Activated B cell treated with CpG ODN at 0.5 μM for 24 hours (primary cell): ENCODE measurements around the gene RASGEF1C. TPM values are rescaled to one million over a fixed set of nuclear protein-coding genes. Genes with fewer than 3 reads are reported as not detected.

ENCODE experiments used
- ATAC-seq: fragments of 200-7000 bp; cut with Tn5 transposase; one replicate; pipeline ENCODE4 v1.10.0; 2021; ENCODE audit warnings: low read depth, mild to moderate bottlenecking, moderate library complexity
- CTCF ChIA-PET: fragments of 350-600 bp; sonication (Branson Sonifier 250); formaldehyde crosslinking; loops from one replicate; lab custom pipeline; 2021; ENCODE audit warnings: antibody characterized with exemption; lab: Charles Lee
- POLR2A ChIA-PET: fragments of 350-600 bp; sonication (Branson Sonifier 250); formaldehyde crosslinking; loops from one replicate; lab custom pipeline; 2021; ENCODE audit warnings: antibody characterized with exemption; lab: Charles Lee
- DNase-seq: peaks from one replicate; pipeline ENCODE4 v3.0.0; 2022
- H3K27ac Mint-ChIP-seq: one replicate; pipeline ENCODE4 v1.8.0; 2020; ENCODE audit warnings: mixed read lengths
- H3K27me3 Mint-ChIP-seq: one replicate; pipeline ENCODE4 v1.8.0; 2021; ENCODE audit warnings: mixed read lengths
- H3K36me3 Mint-ChIP-seq: one replicate; pipeline ENCODE4 v1.8.0; 2021; ENCODE audit warnings: low read depth, mixed read lengths
- H3K4me1 Mint-ChIP-seq: one replicate; pipeline ENCODE4 v1.8.0; 2021; ENCODE audit warnings: mixed read lengths
- H3K4me3 Mint-ChIP-seq: one replicate; pipeline ENCODE4 v1.8.0; 2020; ENCODE audit warnings: mild to moderate bottlenecking, mixed read lengths
- H3K9me3 Mint-ChIP-seq: one replicate; pipeline ENCODE4 v1.8.0; 2020; ENCODE audit warnings: mixed read lengths
- CTCF ChIP-seq: fragments of 200-600 bp; IDR thresholded peaks from one replicate; pipeline ENCODE4 v1.8.0; 2022; ENCODE audit warnings: antibody characterized with exemption, mild to moderate bottlenecking
- intact Hi-C: fragments of 100-400 bp; cut with micrococcal nuclease; formaldehyde crosslinking; loops from one replicate; pipeline ENCODE4 v1.15.1; 2024
- total RNA-seq: library from RNA; stranded (reverse); gene quantifications from 2 replicates; pipeline ENCODE4 v1.2.3, GENCODE V29; 2022

Gene RASGEF1C
- total RNA-seq, 1 donor from 2014 or later = not detected

DNA sequence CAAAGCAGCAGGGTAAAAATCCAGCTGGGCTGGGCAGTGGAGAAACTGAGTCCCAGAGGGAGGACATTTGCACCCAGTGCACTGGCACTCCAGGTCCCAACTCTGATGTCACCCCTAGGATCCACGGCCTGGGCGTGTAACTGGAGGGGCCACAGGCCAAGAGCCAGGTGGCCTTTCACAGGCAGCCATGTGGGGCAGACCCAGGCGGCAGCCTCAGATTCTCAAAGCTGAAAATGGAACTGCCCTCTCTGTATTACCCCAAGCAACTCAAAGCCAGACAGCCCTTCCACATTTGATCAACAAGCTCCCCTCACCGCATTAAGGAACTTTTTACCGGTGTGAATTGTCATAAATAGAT, 46.7 kb downstream of the RASGEF1C start:
- intact Hi-C loops = no loop called here
- ChIA-PET POLR2A (no interaction called here), CTCF (no interaction called here)
- no peak overlapping the region for H3K4me3 Mint-ChIP-seq
- DNase-seq = no peak
- H3K4me1 Mint-ChIP-seq = no peaks in the 10 kb centered on the region
- no peak overlapping the region for H3K27ac Mint-ChIP-seq
- H3K36me3 Mint-ChIP-seq = no peaks in the 10 kb centered on the region
- TF ChIP-seq CTCF = no peak
- ATAC-seq = no peak
- H3K9me3 Mint-ChIP-seq = peaks cover 5% of the 10 kb centered on the region
- peaks cover 4% of the 10 kb centered on the region for H3K27me3 Mint-ChIP-seq

DNA sequence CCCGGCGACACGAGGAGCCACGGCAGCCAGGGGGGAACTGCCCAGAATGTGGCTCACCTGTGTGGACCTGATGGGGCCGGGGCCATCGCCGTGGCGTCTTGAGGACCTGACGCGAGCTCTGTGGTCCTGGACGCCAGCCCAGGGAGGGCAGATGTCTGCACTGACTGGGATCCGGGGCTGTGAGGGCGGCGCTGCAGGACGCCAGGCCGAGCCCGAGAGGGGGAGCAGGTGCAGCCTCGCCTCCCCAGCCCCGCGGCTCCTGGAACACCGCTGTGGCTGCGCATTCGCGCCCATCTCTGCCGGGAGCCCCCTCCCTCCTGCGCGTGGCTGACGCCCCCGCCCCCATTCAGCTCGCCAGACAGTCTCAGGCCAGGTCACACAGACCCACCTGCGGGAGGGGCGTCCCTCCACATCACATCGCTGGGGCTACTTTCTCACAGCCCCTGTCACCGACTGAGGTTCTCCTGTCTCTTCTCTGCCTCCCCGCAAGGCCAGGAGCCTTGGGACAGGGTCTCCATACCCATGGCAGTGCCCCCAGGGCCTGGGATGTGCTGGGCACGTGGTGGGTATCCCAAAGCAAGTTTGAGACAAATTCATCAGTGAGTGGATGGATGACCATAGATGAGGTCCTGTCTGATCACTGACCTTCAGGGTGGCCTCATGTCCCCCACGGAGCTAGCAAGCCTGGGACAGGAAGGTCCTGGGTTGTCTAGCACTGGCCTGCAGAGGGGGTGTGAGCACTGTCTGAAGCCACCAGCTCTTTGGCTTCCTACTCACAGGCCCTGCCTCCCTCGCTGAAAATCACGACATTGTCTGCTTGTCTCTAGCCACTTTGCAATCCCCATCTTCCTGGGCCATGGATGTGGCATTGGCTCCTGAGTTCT, 47.3 kb downstream of the RASGEF1C start:
- H3K27ac Mint-ChIP-seq = no peak overlapping the region
- no peak overlapping the region for H3K4me3 Mint-ChIP-seq
- POLR2A ChIA-PET = no interaction called here
- DNase-seq (no peak), ATAC-seq (no peak)
- no peak for TF ChIP-seq CTCF
- CTCF ChIA-PET = no interaction called here
- peaks cover 4% of the 10 kb centered on the region for H3K27me3 Mint-ChIP-seq
- no peaks in the 10 kb centered on the region for H3K4me1 Mint-ChIP-seq
- H3K36me3 Mint-ChIP-seq = no peaks in the 10 kb centered on the region
- peaks cover 5% of the 10 kb centered on the region for H3K9me3 Mint-ChIP-seq
- intact Hi-C loops = no loop called here

DNA sequence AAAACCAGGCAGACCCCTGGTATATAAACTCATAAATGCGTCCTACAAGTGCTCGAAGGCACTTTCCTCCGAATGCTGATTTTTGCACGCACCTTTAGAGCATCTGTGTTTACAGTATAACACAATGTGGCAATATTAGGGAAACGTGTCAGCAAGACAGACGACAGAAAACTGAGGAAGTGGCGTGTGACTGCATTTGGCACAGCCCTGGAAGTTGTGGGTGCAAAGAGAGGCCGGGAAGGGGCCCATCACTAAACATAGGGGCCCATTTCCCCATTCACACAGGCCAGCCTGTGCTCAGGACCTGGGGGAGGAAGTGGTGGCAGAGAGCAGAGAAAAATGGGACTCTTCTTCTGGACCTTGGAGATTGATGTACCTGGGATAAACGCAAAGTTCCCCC, 48.2 kb downstream of the RASGEF1C start:
- DNase-seq = no peak
- ChIA-PET POLR2A (no interaction called here), CTCF (no interaction called here)
- TF ChIP-seq CTCF = no peak
- Mint-ChIP-seq H3K27me3 (peaks cover 4% of the 10 kb centered on the region), H3K4me1 (no peaks in the 10 kb centered on the region), H3K36me3 (no peaks in the 10 kb centered on the region), H3K4me3 (no peak overlapping the region), H3K27ac (no peak overlapping the region), H3K9me3 (peaks cover 5% of the 10 kb centered on the region)
- intact Hi-C loops = no loop called here
- ATAC-seq = no peak

DNA sequence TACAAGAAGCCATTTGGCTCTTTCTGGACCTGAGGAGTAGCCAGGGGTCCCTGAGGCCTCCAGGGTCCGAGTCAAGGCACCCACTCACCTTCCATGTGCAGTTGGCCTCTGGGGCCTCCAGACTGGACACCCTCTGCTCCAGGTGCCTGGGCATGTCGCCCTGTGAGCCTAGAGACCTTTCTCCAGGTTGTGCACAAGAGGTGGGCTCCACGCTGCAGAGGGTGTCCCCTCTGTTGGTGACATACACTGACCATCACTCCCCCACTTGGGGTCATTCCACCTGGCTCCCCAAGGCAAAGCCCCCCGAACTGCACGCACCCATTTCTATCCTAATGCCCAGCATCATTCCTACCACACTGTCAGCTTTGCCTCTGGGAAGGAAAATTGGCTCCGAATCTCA, 48.8 kb downstream of the RASGEF1C start:
- Mint-ChIP-seq H3K4me1 (no peaks in the 10 kb centered on the region), H3K27ac (no peak overlapping the region), H3K4me3 (no peak overlapping the region), H3K36me3 (no peaks in the 10 kb centered on the region), H3K27me3 (peaks cover 4% of the 10 kb centered on the region), H3K9me3 (peaks cover 5% of the 10 kb centered on the region)
- POLR2A ChIA-PET = no interaction called here
- DNase-seq (no peak), ATAC-seq (no peak)
- no peak for TF ChIP-seq CTCF
- intact Hi-C loops = no loop called here
- CTCF ChIA-PET = no interaction called here

DNA sequence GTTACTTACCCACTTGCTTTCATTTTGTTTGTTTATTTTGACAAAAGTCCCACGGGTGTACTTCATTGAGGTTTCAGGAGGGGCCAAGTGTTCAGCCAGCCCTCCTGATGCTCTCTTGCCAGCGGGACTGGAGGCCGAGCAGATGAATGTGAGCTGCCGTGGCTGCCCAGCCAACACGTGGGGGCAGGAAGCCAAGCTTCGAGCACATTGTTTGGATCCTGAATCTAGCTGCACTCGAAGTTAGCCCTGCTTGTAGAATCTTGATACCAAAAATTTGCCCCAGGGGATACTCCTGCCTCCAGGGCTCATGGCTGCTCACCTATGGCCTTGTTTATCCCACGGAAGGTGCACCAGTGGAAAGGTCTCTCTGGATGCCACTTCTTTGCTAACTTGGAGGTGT, 49.3 kb downstream of the RASGEF1C start:
- ChIA-PET CTCF (no interaction called here), POLR2A (no interaction called here)
- intact Hi-C loops = no loop called here
- Mint-ChIP-seq H3K9me3 (peaks cover 5% of the 10 kb centered on the region), H3K27ac (no peak overlapping the region), H3K36me3 (no peaks in the 10 kb centered on the region), H3K4me3 (no peak overlapping the region), H3K27me3 (peaks cover 4% of the 10 kb centered on the region), H3K4me1 (no peaks in the 10 kb centered on the region)
- DNase-seq = no peak
- no peak for TF ChIP-seq CTCF
- ATAC-seq = no peak
